C4-2B (cell line): Measurements from ENCODE around the gene VRK1.

ENCODE experiments used
- CTCF ChIP-seq: fragments of 450-650 bp; conservative IDR thresholded peaks from 2 replicates; pipeline ENCODE4 v1.5.1; 2017; ENCODE audit warnings: mild to moderate bottlenecking
- ZFX ChIP-seq: fragments of 450-650 bp; IDR thresholded peaks from 2 replicates; pipeline ENCODE4 v1.6.1; 2017

GRCh38 chr14:96895658-96896271 lies 98.6 kb downstream of the VRK1 start:
- TF ChIP-seq CTCF (no peak), ZFX (no peak)
